GM10847 (cell line): ENCODE data around the gene CSNK1G3.

ENCODE experiments used
- POLR2A ChIP-seq: IDR thresholded peaks from 2 replicates; pipeline ENCODE4 v1.6.1; 2011; ENCODE audit not compliant: insufficient read length; ENCODE audit errors: extremely low read depth

CSNK1G3 gene

DNA sequence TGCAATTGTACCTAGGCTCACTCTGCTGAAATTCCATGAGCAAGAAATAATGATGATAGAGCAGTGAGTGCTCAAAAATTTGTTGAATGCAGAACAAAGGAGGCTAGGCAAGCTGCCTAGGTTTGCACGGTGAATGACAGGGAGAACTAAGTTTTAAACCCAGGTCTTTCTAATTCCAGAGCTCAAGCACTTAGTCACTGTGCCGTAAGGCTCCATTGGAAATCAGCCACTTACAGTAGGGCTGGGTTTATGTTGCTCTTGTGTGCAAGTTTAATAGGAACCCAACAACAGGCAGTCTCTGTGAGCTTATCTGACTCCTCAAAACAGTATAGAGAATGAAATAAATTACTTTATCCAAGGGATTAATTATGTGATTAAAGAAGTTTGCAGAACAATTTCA, 147.0 kb downstream of the CSNK1G3 start:
- no peak for TF ChIP-seq POLR2A

DNA sequence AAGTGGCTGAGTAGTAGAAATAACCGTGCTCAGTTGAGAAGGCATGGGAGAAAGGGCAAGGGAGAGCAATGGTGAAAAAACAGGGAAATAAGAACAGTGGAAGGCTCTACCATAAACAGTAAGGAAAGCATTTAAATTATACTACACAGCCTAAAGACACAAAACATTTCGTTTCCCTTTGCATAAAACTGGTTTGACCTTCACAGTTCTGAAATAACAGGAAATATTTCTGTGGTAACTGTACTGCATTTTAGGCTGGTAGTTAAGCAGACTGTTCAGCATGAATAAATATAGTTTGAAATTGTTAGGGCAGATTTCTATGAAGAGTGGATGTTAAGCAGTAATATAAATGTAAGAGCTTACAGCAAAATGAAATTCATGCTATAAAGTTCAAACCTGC, 147.5 kb downstream of the CSNK1G3 start:
- TF ChIP-seq POLR2A = no peak

GRCh38 chr5:123664961-123665360, 153.0 kb downstream of the CSNK1G3 start:
- no peak for TF ChIP-seq POLR2A

- TF ChIP-seq POLR2A = no peak
Measured at GRCh38 chr5:123665822-123666371, 153.9 kb downstream of the CSNK1G3 start.
